ENCODE data around the gene ANO6. TPM values are rescaled to one million over a fixed set of nuclear protein-coding genes. Genes with fewer than 3 reads are reported as not detected.

ANO6 gene
- total and polyA plus RNA-seq, 4 donors: 18.6 to 52.3 (median 29.1) TPM

- TF ChIP-seq HNF4A (conservative IDR thresholded peaks at IDR 0.05): no peak
- TF ChIP-seq CTCF (IDR thresholded peaks at IDR 0.05; ENCODE audit: low read depth, low read length, missing input control): no peak
- TF ChIP-seq ZBTB33 (IDR thresholded peaks at IDR 0.05): no peak
- TF ChIP-seq FOXA2 (IDR thresholded peaks at IDR 0.05): no peak
- TF ChIP-seq ATF3 (IDR thresholded peaks at IDR 0.05): no peak
- TF ChIP-seq TAF1 (conservative IDR thresholded peaks at IDR 0.05): no peak
- no peak for TF ChIP-seq RXRA (IDR thresholded peaks at IDR 0.05)
- no peak for TF ChIP-seq YY1 (IDR thresholded peaks at IDR 0.05)
- TF ChIP-seq HNF4G (IDR thresholded peaks at IDR 0.05): no peak
- TF ChIP-seq JUND (IDR thresholded peaks at IDR 0.05): no peak
- no peak for TF ChIP-seq RAD21 (IDR thresholded peaks at IDR 0.05)
- no peak for TF ChIP-seq REST (IDR thresholded peaks at IDR 0.05)
- no peak for TF ChIP-seq GABPA (IDR thresholded peaks at IDR 0.05 in 1 of 2, conservative IDR thresholded peaks at IDR 0.05 in 1 of 2)
- TF ChIP-seq MAX (IDR thresholded peaks at IDR 0.05): no peak
- TF ChIP-seq SP1 (IDR thresholded peaks at IDR 0.05): no peak
- no peak for TF ChIP-seq FOXA1 (IDR thresholded peaks at IDR 0.05)
- TF ChIP-seq EGR1 (IDR thresholded peaks at IDR 0.05; ENCODE audit: low read depth in 2 of 2): no peak
- no peak for TF ChIP-seq NR2F2 (IDR thresholded peaks at IDR 0.05)
Measured at GRCh38 chr12:45381351-45381750, 165.5 kb downstream of the ANO6 start.

More at GRCh38 chr12:45381351-45381750, 165.5 kb downstream of the ANO6 start:
- no peak overlapping the region for H3K9ac ChIP-seq (ENCODE audit: low read depth in 1 of 2, low read length in 2 of 2)
- no peaks in the 10 kb centered on the region for H3K4me1 ChIP-seq (ENCODE audit: control insufficient read depth in 4 of 4, insufficient read depth in 4 of 4, low read length in 3 of 4)
- no peaks in the 10 kb centered on the region for H3K27me3 ChIP-seq (ENCODE audit: control insufficient read depth in 4 of 4, insufficient read depth in 4 of 4, low read length in 3 of 4)
- over 99% methylated on average over 4 of the region's 4 CpGs for WGBS
- H3K4me3 ChIP-seq (ENCODE audit: low read depth in 1 of 3, low read length in 3 of 3): no peak overlapping the region
- DNase-seq (ENCODE audit: low spot score): no peak
- no peaks in the 10 kb centered on the region for H3K9me3 ChIP-seq (ENCODE audit: control insufficient read depth in 4 of 4, low read length in 3 of 4)
- H3K27ac ChIP-seq (ENCODE audit: low read depth in 1 of 2, low read length in 2 of 2): no peak overlapping the region
- H3K36me3 ChIP-seq (ENCODE audit: control insufficient read depth in 4 of 4, insufficient read depth in 3 of 4, low read depth in 1 of 4, low read length in 3 of 4): peaks cover 2 to 31% (median 18%) of the 10 kb centered on the region in 4 donors

Data from liver (tissue), 9 donors.